Stimulated activated CD4-positive, alpha-beta T cell treated with anti-CD3 and anti-CD28 coated beads, Interleukin-1b, Interleukin-23, amount 100 ng/mL, for 24 hours (primary cell): Measurements from ENCODE around the gene KCNK10.

Source experiments
- DNase-seq, 4 experiments: peaks; one replicate each; pipeline ENCODE4 v3.0.0-alpha.2; 2020; ENCODE audit warnings: low read depth in 4 of 4, low spot score in 1 of 4

The KCNK10 gene, protein sequence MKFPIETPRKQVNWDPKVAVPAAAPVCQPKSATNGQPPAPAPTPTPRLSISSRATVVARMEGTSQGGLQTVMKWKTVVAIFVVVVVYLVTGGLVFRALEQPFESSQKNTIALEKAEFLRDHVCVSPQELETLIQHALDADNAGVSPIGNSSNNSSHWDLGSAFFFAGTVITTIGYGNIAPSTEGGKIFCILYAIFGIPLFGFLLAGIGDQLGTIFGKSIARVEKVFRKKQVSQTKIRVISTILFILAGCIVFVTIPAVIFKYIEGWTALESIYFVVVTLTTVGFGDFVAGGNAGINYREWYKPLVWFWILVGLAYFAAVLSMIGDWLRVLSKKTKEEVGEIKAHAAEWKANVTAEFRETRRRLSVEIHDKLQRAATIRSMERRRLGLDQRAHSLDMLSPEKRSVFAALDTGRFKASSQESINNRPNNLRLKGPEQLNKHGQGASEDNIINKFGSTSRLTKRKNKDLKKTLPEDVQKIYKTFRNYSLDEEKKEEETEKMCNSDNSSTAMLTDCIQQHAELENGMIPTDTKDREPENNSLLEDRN

DNA sequence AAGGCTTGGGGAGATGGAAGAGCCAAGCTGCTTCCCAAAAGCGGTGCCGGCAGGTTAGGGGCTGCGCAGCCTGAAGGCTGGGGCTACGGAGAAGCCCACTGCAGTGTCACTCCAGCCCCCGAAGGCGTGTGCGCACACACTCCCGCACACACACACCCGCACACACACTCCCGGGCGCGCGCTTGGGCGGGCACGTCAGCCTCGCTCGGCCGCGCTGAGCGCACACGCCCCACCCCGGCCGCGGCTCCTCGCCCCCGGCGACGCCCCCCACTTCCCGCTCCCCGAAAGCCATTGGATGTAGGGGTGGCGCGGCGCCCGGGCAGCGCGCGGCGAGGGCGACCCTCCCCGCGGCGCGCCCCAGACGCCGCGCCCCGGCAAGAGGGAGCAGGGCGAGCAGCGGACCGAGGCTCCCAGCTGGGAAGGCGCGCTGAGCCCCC is at the start of gene KCNK10:
Gene KCNK10 (minus strand): TSS at position 184 of the 437 bp plus-strand sequence. CDS start 471 bp downstream, outside the sequence.
- no peak for DNase-seq

DNA sequence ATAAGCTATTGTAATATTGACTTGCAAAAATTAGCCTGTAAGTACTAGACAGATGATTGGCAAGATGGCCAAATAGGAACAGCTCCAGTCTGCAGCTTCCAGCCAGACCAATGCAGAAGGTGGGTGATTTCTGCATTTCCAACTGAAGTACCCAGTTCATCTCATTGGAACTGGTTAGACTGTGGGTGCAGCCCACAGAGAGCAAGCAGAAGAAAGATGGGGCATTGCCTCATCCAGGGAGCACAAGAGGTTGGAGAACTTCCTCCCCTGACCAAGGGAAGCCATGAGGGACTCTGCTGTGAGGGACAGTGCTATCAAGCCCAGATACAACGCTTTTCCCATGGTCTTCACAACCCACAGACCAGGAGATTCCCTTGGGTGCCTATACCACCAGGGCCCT is 46.4 kb upstream of the KCNK10 start:
- DNase-seq, result no peak

DNA sequence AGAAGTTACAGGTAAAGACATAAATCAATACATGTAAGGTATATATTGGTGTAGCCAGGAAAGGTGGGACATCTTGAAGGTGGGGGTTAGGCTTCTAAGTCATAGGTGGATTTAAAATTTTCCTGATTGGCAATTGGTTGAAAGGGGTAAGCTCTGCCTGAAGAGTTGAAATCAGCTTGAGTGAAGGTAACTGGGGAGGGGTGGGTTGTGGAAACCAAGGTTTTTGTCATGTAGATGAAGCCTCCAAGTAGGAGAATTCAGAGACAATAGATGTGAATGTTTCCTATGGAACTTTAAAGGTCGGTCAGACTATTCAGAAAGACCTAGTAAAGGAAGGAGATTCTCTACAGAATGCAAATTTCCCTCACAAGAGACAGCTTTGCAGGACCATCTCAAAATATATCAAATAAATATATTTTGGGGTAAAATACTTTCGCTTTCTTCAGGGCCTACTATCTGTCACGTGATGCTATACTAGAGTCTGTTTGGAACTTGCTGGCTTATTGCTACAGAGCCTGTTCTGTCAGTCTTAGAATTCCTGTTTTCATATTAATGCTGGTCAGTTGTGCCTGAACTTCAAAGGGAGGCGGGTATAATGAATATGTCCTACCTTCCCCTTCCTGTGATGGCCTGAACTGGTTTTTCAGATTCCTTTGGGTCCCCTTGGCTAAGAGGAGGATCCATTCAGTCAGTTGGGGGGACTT is 41.8 kb upstream of the KCNK10 start:
- no peak for DNase-seq

DNA sequence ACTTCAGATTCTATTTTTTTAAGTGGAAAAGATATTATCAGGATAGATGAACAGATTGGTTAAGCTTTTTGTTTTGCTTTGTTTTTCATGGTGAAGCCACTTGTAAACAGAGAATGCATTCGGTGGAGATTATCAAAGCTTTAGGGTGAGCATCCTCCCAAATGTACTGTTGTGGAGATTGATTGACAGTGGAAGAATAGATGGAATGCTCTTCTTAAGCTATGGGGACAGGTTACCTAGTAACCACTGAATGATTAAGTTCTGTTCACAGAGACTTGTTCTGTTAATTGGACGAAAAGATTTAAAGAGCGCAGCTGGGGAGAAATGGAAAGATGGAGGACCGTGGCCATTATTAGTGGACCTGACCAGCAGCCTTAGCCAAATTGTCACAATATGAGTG is 40.6 kb upstream of the KCNK10 start:
- DNase-seq, result no peak

DNA sequence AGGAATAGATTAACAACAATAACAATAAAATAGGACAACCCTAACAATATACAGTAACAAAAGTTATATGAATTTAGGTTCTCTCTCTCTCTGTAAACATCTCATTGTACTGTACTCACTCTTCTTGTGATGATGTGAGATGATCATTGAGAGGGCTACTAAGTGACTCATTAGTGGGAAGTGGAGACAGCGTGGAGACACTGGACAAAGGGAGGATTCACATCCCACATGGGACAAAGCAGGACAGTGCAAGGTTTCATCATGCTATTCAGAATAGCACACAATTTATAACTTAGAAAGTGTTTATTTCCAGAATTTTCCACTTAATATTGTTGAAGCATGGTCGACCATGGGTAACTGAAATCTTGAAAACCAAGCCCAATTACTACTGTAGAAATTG is 36.4 kb upstream of the KCNK10 start:
- DNase-seq, result no peak

DNA sequence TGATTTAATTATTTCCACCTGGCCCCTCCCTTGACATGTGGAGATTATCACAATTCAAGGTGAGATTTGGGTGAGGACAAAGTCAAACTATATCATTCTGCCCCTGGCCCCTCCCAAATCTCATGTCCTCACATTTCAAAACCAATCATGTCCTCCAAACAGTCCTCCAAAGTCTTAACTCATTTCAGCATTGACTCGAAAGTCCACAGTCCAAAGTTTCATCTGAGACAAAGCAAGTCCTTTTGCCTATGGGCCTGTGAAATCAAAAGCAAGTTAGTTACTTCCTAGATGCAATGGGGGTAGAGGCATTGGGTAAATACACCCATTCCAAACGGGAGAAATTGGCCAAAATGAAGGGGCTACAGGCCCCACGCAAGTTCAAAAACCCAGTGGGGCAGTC is 31.3 kb upstream of the KCNK10 start:
- no peak for DNase-seq

DNA sequence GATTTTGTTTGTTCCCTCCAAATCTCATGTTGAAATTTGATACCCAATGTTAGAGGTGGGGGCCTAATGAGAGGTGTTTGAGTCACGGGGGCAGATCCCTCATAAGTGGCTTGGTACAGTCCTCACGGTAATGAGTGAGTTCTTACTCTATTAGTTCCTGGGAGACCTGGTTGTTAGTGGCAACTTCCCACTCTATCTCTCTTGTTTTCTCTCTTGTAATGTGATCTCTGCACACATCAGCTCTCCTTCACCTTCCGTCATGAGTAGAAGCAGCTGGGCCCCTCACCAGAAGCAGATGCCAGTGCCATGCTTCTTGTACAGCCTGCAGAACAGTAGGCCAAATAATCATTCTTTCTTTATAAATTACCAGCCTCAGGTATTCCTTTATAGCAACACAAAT is 29.6 kb upstream of the KCNK10 start:
- no peak for DNase-seq

DNA sequence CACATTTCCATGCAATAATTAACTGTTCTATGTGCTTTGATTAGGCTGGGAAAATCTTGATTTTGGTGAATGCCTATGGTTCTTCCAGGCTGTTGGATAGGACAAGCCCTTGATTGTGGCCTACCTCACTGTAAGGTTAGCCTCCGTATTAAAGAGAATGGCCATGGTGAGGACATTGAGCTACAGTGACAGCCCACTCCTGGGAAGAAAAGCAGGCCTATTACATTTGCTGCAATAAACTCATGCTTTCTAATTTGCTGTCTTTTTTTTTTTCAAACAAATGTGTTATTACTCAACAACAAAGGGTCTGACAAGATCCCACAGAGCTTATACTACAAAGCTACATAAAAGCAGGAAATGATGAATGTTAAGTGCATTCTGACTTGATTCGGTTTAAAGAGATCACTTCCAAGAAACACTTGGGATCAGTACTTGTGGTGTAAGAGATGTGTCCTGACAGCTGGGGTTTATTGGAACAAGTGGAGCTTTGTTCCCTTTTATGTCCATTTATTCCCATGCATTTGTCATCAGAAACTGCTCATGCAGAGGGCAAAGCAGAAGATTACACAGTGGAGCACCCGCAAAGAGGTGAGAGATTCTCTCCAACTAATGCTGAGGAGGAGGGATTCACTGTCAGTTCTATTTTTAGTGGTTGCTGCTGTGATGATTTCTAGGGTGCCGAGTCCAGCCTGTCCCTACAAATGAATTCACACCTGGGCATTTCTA is 29.1 kb upstream of the KCNK10 start:
- no peak for DNase-seq

DNA sequence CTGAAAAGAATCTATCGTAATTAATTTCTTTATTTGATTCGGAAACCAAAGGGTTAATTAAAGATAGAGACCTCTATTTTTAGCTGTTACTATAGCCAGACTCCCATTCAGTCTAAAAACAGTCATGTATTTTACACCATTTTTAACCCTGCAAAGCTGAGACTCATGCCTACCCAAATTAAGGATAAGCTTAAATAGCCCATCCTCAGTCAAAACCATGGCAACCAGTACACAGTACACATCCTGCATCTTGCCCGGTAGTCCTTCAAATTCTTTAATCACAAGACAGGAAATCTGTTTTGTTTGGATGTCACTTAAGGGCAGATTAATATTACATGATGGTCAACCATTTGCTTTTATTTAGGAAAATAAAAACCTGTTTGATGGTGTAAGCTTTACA is 25.5 kb upstream of the KCNK10 start:
- DNase-seq, result no peak

DNA sequence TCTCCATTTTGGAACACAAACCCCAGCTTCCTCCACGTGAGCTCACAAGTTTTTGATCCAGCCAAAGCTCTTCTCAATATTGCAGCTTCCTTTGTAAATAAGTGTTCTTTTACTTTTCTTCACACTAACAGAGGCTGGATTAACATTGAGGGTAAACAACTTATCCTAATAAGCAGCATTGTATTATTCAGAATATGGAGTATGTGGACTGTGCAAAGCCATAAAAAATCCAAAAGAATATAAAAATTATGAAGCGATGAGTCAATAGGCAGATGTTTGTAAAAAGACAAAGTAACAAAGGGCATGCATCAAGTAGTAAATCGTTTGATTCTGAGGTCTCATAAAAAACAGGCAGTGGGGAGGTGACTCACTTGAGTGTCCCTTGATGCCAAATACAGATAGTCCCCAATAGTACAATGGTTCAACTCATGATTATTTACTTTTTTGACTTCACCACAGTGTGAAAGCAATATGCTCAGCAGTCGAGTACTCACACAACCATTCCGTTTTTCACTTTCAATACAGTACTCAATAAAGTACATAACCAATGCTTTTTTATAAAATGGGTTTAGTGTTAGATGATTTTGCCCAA is 23.1 kb upstream of the KCNK10 start:
- no peak for DNase-seq

DNA sequence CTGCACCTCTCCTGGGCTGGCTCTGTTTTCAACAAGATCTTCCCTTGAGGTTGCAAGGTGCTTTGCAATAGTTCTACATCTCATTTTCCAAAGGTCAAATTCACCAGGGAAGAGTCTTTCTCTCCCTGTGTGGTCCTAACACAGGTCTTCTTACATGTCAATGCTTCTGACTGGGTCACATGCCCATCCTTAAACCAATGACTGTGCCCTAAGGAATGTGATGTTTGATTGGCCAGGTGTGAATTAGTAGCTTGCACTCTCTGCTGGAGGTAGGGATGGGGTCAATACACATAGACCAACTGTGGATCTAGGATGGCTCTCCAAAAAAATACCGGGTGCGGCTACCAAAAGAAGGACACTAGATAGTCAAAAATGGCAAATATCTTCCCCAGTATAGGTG is 19.9 kb upstream of the KCNK10 start:
- no peak for DNase-seq

DNA sequence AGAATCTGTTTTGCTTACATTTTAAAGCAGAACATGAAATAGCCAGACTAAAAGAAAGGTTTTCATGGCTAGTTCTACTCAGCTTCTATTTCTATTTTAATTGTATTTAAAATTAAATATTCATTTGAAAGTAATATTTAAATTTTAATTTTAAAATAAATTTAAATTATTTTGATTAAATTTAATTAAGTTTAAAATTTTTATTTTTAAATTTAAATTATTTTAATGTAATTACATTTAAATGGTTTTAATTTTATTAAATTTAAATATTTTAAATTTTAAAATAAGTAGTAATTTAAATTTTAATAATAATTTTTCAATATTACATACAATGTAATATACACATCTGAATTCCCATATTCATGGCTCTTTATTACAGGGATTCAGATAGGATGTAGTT is 17.3 kb upstream of the KCNK10 start:
- no peak for DNase-seq

DNA sequence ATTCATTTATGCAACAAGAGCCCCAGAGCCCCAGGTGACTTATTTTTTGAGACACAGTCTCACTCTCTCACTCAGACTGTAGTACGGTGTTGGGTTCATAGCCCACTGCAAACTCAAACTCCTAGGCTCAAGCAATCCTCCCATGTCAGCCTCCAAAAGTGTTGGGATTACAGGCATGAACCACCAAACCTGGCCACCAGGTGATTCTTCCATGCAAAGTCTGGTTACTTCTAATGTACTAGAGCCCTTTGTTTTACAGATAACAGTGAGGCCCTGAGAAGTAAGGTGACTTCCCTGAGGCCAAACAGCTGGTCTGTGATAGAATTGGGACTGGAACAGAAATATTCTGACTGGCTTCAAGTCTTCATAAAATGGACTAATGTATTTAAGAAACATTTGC is 10.0 kb upstream of the KCNK10 start:
- DNase-seq, result no peak

DNA sequence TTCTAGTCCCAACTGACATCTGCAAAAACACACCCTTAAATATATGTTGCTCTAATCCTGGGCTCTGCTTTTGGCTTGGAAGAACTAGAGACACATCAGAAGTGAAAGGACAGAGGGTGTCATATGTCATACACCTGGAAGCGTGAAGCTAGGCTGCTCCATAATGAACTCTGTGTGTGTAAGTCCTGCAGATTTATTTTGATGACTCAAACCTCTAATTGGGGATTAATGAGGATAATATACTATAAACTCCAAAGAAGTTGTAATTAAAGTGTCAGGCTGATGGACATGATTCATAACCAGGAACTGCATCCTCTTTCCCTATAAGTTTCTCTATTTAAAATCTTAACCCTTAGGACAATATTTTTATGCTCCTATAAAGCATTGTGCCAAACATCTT is 4.4 kb upstream of the KCNK10 start:
- no peak for DNase-seq

DNA sequence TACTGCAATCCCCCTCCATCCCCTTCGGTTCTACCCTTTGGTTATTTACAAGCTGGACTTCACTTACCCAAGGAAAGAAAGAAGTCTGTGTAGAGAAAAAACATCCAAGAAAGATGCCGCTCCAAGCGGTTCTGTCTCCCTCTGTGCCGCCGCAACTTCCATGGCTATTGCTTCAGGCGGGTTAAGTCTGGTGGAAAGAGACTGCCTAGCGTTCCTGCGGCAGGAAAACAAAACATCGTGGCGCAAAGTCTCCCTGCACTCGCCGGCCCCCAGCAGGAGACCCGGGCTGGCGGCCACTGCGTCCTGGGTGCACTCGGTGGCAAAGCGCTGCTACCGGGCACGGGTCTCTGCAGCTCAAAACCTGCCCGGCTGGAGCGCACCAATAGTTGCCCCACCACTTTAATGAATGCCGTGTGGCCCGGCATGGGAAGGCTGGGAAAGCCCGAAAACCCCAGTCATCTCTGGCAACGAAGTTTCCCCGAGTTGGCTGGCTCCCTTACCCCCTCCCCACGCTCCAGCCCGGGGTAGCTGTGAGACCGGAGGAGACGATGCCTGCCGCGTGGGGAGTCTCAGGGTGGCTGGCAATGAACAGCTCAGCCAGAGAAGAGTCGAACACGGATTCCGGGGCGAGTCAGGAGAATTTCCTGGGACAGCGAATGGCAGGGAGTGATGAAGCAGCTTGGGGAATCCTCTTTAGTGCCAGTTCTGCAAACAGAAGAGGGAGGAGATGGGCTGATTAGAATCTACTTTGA is 3.5 kb upstream of the KCNK10 start:
- no peak for DNase-seq

DNA sequence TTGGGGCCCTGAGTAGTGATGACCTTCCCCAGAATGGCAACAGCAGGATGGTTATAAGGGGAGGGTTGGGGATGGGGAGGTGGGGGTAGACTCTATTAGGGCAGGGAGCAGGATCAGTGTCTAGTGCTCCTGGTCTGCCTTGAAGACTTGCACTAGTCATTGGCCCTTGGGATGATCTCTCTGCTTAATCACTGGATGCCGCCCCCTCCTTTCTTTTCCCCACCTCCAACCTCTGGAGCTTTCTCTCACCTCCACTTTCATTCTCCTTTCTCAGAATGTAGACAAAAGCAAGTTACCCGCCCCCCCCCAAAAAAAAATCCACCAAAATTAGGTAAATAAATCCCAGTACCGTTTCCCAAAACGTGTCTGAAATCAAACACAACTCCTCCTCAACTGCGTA is 2.8 kb upstream of the KCNK10 start:
- DNase-seq, result no peak

DNA sequence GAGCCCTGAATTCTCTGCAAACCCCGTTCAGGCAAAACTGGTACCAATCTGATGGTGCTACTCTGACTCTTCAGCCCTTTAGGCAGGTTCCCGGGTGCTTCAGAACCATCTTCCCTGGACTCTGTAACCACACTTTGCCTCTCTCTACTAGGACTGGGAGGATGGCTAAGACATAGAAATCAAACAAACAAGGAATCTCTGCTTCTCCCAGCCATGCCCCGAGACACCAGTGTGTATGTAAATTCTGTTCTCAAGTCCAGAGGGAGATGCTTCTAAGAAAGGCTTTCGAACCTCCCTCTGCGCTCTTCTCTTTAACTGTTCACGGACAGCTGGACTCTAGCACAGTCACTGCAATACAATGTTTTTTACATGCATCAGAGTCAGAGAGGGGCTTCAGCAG is 1.9 kb upstream of the KCNK10 start:
- DNase-seq, result no peak

DNA sequence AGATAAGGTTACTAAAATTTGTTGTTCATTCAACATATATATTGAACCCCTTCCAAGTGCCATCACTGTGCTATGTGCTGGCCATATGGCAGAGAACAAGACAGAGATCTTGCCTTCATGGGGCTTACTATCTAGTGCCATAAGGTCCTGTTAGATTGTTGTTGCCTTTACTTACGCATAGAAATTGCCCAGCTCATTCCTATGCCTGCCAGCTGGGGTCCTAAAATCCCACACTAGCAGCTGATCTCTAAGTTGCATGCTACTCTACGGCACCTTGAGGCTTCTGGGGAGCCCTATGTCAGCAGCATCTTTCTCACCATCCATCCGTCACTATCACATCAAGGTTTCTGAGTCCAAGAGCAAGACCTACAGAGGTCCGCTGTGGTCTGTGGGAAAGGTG is 1.4 kb upstream of the KCNK10 start:
- no peak for DNase-seq

DNA sequence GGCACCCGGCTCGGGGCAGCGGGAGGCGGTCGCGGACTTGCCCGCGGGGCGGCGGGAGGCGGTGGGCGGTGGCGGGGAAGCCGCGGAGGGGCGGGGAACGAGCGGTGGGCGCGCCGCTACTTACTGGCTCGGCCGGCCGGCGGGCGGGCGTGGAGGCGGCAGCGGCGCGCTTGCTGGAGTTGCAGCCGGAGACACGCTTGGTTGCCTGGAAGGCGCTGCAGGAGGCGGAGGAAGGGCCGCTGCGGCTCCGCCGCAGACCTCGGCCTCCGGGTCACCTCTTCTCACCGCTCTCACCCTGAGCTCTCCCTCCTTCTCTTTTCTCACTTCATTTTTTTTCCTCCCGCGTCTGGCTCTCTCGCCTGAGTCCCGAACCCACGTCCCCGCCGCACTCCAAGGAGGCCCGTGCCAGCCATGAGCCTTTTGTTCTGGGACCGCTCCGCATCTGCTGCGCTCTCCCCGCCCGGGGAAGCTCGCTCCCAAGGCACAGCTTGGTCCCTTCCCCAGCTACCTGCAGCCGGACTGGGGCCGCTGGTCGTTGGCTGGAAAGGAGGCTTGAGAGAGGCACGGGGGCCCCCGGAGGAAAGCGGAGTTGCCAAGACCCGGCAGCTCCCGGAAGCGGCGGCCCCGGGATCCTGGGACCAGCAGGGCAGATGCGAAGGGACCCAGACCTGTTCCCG is 592 bp upstream of the KCNK10 start:
- DNase-seq, result peak in 1 of 4 experiments; percentile 7

DNA sequence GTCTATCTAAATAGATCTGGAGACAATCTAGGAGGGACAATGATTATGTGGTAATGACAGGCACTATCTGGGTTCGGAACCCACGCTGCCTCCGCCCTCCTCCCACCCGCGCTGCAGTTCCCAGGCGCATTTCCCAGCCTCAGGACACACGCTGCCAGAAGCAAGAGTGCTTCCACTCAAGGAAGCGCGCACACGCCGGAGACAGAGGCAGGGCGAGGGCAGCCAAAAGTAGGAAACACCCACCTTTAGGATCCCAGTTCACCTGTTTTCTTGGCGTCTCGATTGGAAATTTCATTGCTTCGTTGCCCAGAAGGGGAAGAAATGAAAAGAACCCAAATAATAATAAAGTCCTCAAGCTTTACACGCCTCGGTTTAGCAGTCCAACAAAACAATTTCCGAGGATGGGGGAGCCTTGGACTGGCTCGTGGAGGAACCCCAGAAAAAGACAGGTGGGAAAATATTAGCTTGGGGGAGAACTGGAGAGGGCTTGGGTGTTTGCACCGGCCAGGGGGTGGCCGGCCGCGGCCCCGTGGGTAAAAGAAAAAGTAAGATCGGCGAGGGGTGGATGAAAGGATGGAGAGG is 474 bp downstream of the KCNK10 start:
- no peak for DNase-seq
